ENCODE measurements around the gene ACOX1.

The ACOX1 gene

DNA sequence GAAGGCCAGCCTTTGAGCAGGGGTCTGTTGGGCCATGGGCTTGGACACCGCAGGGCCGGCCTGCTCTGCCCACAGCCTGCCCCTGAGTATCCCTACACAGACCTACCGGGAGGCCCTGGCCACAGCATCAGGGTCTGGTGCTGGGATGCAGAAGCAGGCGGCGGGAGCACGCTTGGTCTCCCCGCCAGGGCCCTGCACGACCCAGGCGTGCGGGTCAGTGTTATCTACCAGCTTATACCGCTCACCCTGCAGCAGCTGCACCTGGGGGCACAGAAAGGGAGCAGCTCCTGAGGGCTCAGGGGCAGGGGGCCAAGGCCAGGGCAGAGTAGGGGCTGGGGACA is 39.3 kb upstream of the ACOX1 start:
- Histone ChIP-seq H3K27me3 (ENCODE audit: control insufficient read depth, insufficient read depth, low read length) (no peaks in the 10 kb centered on the region), H3K4me1 (ENCODE audit: control insufficient read depth, insufficient read depth, low read length) (no peaks in the 10 kb centered on the region), H3K27ac (ENCODE audit: low read depth, low read length) (no peak overlapping the region), H3K36me3 (ENCODE audit: control insufficient read depth, insufficient read depth, low read length) (no peaks in the 10 kb centered on the region), H3K9me3 (ENCODE audit: control insufficient read depth, insufficient read depth, low read length) (no peaks in the 10 kb centered on the region), H3K4me3 (ENCODE audit: low read depth, low read length) (no peak overlapping the region), H3K9ac (ENCODE audit: low read depth, low read length) (no peak overlapping the region)

DNA sequence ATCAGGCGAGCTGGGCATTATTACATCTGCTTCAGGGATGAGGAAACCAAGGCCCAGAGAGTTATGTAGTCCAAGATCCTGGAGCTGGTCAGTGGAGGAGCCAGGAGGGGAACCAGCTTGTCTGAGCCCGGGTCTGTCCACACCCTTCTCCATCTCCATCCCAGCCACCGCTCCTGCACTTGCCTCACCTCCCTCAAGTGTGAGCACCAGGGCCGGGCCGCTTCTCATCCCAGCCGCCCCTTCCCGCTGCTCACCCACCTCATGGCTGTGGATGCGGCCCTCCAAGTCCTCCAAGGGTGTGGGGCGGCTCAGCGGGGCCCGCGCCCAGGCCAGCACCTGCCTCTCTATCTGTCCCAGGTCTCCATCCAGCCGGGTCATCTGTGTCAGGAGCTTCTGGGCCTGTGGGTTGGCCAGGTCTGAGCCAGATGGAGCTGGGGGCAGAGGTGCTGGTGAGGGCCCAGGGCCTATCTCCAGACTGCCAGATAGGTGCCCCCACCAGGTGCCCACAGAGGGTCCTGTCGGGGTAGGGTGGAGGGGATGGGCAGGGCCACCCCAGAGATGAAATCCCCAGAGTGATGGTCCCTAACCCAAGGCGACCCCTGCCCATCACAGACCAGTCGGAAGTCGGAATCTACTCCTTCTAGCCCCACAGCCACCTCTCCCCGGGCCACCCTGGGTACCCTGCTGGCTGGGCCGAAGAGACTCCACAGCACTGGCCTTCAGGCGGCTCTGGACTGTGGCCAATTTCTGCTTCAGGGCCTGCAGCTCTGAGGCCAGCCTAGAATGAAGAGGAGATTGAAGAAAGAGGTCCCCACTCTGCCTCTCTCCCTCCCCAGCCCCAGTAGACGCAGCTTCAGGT is 38.7 kb upstream of the ACOX1 start:
- no peaks in the 10 kb centered on the region for H3K9me3 ChIP-seq (ENCODE audit: control insufficient read depth, insufficient read depth, low read length)
- H3K9ac ChIP-seq (ENCODE audit: low read depth, low read length), result no peak overlapping the region
- no peak overlapping the region for H3K4me3 ChIP-seq (ENCODE audit: low read depth, low read length)
- no peak overlapping the region for H3K27ac ChIP-seq (ENCODE audit: low read depth, low read length)
- no peaks in the 10 kb centered on the region for H3K36me3 ChIP-seq (ENCODE audit: control insufficient read depth, insufficient read depth, low read length)
- H3K4me1 ChIP-seq (ENCODE audit: control insufficient read depth, insufficient read depth, low read length), result no peaks in the 10 kb centered on the region
- H3K27me3 ChIP-seq (ENCODE audit: control insufficient read depth, insufficient read depth, low read length), result no peaks in the 10 kb centered on the region

DNA sequence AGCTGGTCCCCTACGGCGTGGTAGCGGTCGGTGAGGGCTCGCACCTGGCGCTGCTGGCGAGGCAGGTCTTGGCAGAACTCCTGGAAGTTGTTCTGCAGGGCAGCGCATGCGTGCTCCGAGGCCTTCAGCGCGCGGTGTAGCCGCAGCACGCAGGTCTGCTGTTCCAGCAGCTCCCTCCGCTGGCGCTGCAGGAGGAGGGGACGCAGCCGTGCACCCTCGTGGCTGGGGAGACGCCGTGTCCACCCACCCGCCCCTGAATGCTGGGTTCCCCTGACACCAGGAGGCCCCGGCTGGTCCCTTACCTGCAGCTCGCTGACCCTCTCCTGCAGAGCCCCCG is 35.9 kb upstream of the ACOX1 start:
- no peaks in the 10 kb centered on the region for H3K27me3 ChIP-seq (ENCODE audit: control insufficient read depth, insufficient read depth, low read length)
- H3K9me3 ChIP-seq (ENCODE audit: control insufficient read depth, insufficient read depth, low read length), result no peaks in the 10 kb centered on the region
- H3K36me3 ChIP-seq (ENCODE audit: control insufficient read depth, insufficient read depth, low read length), result no peaks in the 10 kb centered on the region
- no peak overlapping the region for H3K27ac ChIP-seq (ENCODE audit: low read depth, low read length)
- no peak overlapping the region for H3K4me3 ChIP-seq (ENCODE audit: low read depth, low read length)
- H3K4me1 ChIP-seq (ENCODE audit: control insufficient read depth, insufficient read depth, low read length), result no peaks in the 10 kb centered on the region
- H3K9ac ChIP-seq (ENCODE audit: low read depth, low read length), result no peak overlapping the region

DNA sequence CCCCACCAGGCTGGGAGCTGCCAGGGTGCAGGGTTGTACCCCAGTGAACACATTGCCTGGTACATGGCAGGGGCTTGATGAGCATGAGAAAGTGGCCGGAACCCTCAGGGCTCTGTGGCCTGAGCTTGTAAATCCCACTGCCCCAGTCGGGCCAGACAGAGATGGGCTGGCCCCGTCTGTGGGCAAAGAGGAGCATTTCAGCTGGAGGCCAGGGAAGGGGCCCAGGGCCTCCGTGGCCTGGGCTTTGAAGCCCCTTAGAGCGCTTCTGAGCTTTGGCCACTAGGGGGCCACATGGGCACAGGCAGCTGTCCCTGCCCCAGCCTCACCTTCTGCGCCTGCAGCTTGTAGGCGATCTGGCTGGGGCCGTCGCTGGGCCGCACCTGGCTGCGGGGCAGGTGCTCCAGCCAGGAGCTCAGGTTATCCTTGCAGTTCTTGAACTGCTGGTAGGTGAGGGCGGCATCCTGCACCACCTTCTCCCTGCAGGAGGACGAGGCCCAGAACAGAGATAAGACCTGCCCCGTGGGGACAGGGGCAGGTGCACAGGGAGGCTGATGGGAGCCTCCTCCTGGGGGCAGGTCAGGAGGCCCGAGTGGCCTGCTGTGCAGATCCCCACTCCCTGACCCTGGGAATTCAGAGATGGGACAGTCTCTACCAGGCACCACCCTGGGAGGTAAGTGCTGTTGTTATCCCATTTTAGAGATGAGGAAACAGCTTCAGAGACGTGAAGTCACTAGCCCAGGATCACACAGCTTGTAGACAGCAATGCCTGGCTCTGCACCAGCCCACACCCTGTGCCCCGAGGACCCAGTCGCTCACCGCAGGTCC is 35.3 kb upstream of the ACOX1 start:
- Histone ChIP-seq H3K4me1 (ENCODE audit: control insufficient read depth, insufficient read depth, low read length) (no peaks in the 10 kb centered on the region), H3K9ac (ENCODE audit: low read depth, low read length) (no peak overlapping the region), H3K4me3 (ENCODE audit: low read depth, low read length) (no peak overlapping the region), H3K27ac (ENCODE audit: low read depth, low read length) (no peak overlapping the region), H3K9me3 (ENCODE audit: control insufficient read depth, insufficient read depth, low read length) (no peaks in the 10 kb centered on the region), H3K27me3 (ENCODE audit: control insufficient read depth, insufficient read depth, low read length) (no peaks in the 10 kb centered on the region), H3K36me3 (ENCODE audit: control insufficient read depth, insufficient read depth, low read length) (no peaks in the 10 kb centered on the region)

DNA sequence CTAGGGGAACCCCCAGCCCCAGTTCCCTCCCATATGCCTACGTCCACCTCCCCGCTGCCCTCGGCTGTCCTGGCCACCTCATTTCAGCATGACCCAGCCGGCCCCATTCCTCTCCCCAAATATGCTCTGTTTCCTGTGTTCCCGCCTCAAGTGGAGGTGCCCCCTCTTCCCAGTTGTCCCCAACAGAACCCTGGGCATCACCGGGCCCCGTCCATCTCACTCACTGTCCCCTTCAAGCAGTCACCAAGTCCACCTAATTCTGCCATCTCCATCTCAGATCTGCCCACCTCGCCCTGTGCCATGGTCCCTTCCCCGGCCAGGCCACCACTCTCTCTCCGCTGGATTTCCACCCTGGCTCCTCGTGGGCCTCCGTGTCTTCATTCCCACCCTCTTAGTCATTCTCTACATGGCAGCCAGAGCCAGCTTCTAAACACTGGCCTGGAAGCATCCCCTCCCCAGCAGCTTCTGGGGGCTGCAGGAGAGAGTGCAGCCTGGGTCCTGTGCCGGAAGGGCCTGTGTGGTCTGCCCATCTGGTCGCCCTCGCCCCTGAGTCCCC is 34.5 kb upstream of the ACOX1 start:
- Histone ChIP-seq H3K9ac (ENCODE audit: low read depth, low read length) (no peak overlapping the region), H3K4me1 (ENCODE audit: control insufficient read depth, insufficient read depth, low read length) (no peaks in the 10 kb centered on the region), H3K36me3 (ENCODE audit: control insufficient read depth, insufficient read depth, low read length) (no peaks in the 10 kb centered on the region), H3K27me3 (ENCODE audit: control insufficient read depth, insufficient read depth, low read length) (no peaks in the 10 kb centered on the region), H3K27ac (ENCODE audit: low read depth, low read length) (no peak overlapping the region), H3K9me3 (ENCODE audit: control insufficient read depth, insufficient read depth, low read length) (no peaks in the 10 kb centered on the region), H3K4me3 (ENCODE audit: low read depth, low read length) (no peak overlapping the region)

DNA sequence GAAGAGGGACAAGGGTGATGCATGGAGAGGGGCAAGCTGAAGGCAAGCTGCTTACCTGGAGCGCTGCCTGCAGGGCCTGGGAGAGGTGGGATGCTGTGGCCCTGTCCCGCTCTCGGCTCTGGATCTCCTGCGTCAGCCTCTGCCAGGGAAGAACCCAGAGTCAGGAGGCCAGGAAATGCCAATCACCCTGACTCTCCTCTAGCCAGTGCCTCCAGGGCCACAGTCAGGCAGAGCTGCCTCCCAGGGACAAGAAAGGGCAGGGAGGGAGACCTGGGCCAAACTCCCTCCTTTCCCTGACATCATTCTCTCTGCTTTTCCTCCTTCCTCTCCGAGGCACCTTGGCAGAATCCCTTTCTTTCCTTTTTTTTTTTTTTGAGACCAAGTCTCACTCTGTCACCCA is 33.0 kb upstream of the ACOX1 start:
- Histone ChIP-seq H3K27me3 (ENCODE audit: control insufficient read depth, insufficient read depth, low read length) (no peaks in the 10 kb centered on the region), H3K9ac (ENCODE audit: low read depth, low read length) (no peak overlapping the region), H3K36me3 (ENCODE audit: control insufficient read depth, insufficient read depth, low read length) (no peaks in the 10 kb centered on the region), H3K27ac (ENCODE audit: low read depth, low read length) (no peak overlapping the region), H3K4me1 (ENCODE audit: control insufficient read depth, insufficient read depth, low read length) (no peaks in the 10 kb centered on the region), H3K9me3 (ENCODE audit: control insufficient read depth, insufficient read depth, low read length) (no peaks in the 10 kb centered on the region), H3K4me3 (ENCODE audit: low read depth, low read length) (no peak overlapping the region)

DNA sequence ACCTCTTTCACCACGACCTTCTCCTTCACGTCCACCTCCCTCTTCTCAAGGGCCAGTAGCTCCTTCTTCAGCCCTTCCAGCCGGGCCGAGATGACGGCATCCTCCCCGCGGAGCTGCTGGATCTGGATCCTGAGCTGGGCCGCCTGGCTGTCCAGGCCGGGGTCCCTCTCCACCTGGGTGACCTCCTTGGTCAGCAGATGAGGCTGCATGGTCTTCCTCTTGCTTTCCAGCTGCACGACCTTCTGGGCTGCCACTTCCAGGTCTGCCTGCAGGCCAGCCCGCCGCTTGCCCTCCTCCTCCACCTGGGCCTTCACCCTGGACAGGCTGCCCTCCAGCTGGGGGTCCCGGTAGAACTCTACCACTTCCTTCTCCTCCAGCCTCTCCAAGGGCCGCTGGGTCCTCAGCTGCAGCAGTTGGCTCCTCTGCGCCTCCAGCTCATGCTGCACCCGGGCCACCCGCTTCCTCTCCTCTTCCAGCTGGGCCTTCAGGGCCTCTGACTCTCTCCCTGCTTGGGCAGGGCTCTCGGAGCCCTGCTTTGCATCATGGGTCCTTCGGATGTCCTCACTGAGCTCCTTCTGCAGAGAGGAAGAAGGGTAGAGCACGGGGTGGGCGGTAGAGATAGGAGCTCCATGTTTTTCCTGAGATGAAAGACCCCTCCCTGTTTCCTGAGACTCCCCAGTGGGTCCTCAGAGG is 31.1 kb upstream of the ACOX1 start:
- no peaks in the 10 kb centered on the region for H3K36me3 ChIP-seq (ENCODE audit: control insufficient read depth, insufficient read depth, low read length)
- no peak overlapping the region for H3K27ac ChIP-seq (ENCODE audit: low read depth, low read length)
- H3K4me3 ChIP-seq (ENCODE audit: low read depth, low read length), result no peak overlapping the region
- no peaks in the 10 kb centered on the region for H3K9me3 ChIP-seq (ENCODE audit: control insufficient read depth, insufficient read depth, low read length)
- no peaks in the 10 kb centered on the region for H3K4me1 ChIP-seq (ENCODE audit: control insufficient read depth, insufficient read depth, low read length)
- H3K9ac ChIP-seq (ENCODE audit: low read depth, low read length), result no peak overlapping the region
- H3K27me3 ChIP-seq (ENCODE audit: control insufficient read depth, insufficient read depth, low read length), result no peaks in the 10 kb centered on the region

DNA sequence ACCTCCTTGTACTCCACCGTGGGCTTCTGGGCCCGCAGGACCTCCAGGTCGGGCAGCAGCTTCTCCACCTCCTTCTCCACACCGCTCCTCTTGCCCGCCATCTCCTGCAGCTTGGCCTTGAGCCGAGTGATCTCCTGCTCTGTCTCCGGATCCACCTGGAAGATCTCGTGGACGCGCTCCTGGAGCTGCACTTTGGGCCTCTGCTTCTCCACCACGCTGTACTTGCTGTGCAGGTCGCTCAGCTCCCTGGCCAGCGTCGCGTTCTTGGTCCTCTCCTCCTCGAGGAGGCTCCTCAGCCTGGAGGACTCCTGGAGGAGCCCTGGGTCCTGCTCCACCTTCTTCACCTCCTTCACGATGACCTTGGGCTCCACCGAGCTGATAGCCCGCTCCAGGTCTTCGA is 30.5 kb upstream of the ACOX1 start:
- no peaks in the 10 kb centered on the region for H3K9me3 ChIP-seq (ENCODE audit: control insufficient read depth, insufficient read depth, low read length)
- no peaks in the 10 kb centered on the region; the same call in 1 of the 2 replicates for H3K36me3 ChIP-seq (ENCODE audit: control insufficient read depth, insufficient read depth, low read length)
- H3K9ac ChIP-seq (ENCODE audit: low read depth, low read length), result no peak overlapping the region
- no peaks in the 10 kb centered on the region for H3K4me1 ChIP-seq (ENCODE audit: control insufficient read depth, insufficient read depth, low read length)
- H3K27me3 ChIP-seq (ENCODE audit: control insufficient read depth, insufficient read depth, low read length), result no peaks in the 10 kb centered on the region
- no peak overlapping the region for H3K4me3 ChIP-seq (ENCODE audit: low read depth, low read length)
- H3K27ac ChIP-seq (ENCODE audit: low read depth, low read length), result no peak overlapping the region

DNA sequence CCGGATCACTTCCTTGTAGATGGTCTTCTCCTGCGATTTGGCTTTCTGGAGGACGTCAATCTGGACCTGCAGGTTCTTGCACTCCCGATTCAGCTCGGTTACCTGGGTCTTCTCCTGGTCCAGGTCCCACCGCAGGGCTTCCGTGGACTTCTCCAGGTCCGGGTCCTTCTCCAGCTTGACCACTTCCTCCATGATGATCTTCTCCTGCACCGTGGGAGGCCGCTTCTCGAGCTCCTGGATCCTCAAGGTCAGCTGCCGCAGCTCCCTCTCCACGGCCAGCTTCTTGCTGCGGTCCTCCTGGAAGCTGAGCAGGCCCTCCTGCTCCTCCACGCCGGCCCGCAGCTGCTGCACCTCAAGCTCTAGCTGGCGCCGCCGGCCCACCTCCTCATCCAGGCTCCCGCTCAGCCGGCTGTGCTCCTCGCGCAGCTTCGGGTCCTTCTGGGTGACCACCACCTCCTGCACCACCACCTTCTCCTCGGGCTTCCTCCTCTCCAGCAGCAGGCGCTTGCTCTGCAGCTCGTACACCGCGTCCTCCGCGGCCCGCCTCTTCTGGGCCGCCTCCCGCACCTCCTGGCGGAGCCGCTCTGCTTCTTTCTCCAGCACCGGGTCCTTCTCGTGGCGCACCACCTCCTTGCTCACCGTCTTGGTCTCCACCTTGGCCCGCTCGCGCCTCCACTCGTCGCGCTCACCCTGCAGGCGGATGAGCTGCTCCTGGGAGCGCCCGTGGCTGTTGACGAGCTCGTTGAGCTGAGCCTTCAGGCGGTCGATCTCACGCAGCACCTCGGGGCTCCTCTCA is 29.9 kb upstream of the ACOX1 start:
- Histone ChIP-seq H3K9me3 (ENCODE audit: control insufficient read depth, insufficient read depth, low read length) (no peaks in the 10 kb centered on the region), H3K27me3 (ENCODE audit: control insufficient read depth, insufficient read depth, low read length) (no peaks in the 10 kb centered on the region), H3K4me3 (ENCODE audit: low read depth, low read length) (no peak overlapping the region), H3K4me1 (ENCODE audit: control insufficient read depth, insufficient read depth, low read length) (no peaks in the 10 kb centered on the region), H3K36me3 (ENCODE audit: control insufficient read depth, insufficient read depth, low read length) (no peaks in the 10 kb centered on the region; the same call in 1 of the 2 replicates), H3K9ac (ENCODE audit: low read depth, low read length) (no peak overlapping the region), H3K27ac (ENCODE audit: low read depth, low read length) (no peak overlapping the region)

DNA sequence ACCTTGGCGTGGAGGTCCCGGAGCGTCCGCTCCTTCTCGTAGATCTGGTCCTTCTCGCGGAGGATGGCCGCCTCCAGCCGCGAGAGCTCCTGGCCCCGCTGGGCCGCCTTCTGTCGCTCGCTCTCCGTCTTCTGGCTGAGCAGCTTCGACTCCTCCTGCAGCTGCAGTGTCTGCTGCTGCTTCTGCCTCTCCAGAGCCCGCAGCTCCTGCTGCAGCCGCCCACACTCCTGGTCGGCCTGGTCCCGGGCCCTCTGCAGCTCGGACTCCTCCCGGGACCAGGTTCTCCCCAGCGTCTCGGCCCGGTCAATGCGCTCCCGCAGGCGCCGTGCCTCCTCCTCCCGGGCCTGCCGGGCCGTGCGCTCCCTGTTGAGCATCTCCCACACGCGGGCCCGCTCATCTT is 29.2 kb upstream of the ACOX1 start:
- H3K4me3 ChIP-seq (ENCODE audit: low read depth, low read length), result no peak overlapping the region

More for the DNA sequence above, 29.2 kb upstream of the ACOX1 start:
- peaks cover 3% of the 10 kb centered on the region; the same call in 1 of the 2 replicates for H3K36me3 ChIP-seq (ENCODE audit: control insufficient read depth, insufficient read depth, low read length)
- no peak overlapping the region for H3K27ac ChIP-seq (ENCODE audit: low read depth, low read length)
- H3K9ac ChIP-seq (ENCODE audit: low read depth, low read length), result no peak overlapping the region
- H3K27me3 ChIP-seq (ENCODE audit: control insufficient read depth, insufficient read depth, low read length), result no peaks in the 10 kb centered on the region
- H3K4me1 ChIP-seq (ENCODE audit: control insufficient read depth, insufficient read depth, low read length), result no peaks in the 10 kb centered on the region
- H3K9me3 ChIP-seq (ENCODE audit: control insufficient read depth, insufficient read depth, low read length), result no peaks in the 10 kb centered on the region

All from HUES48 (cell line).